ENCODE data around the gene DZIP1L.
"Not testable (repeated sequence)": the region's sequence is repeated elsewhere in the genome, so short reads cannot be mapped to it uniquely, and the experiment has no call there.

DNA sequence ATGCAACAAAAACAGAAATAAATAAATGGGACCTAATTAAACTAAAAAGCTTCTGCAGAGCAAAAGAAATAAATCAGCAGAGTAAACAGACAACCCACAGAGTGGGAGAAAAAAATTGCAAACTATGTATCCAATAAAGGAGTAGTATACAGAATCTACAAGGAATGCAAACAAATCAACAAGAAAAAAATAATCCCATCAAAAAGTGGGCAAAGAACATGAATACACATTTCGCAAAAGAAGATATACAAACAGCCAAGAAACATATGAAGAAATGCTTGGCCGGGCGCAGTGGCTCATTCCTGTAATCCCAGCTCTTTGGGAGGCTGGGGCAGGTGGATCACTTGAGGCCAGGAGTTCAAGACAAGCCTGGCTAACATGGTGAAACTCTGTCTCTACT lies 26.8 kb upstream of the DZIP1L start:
- TF ChIP-seq, protein P1, sequence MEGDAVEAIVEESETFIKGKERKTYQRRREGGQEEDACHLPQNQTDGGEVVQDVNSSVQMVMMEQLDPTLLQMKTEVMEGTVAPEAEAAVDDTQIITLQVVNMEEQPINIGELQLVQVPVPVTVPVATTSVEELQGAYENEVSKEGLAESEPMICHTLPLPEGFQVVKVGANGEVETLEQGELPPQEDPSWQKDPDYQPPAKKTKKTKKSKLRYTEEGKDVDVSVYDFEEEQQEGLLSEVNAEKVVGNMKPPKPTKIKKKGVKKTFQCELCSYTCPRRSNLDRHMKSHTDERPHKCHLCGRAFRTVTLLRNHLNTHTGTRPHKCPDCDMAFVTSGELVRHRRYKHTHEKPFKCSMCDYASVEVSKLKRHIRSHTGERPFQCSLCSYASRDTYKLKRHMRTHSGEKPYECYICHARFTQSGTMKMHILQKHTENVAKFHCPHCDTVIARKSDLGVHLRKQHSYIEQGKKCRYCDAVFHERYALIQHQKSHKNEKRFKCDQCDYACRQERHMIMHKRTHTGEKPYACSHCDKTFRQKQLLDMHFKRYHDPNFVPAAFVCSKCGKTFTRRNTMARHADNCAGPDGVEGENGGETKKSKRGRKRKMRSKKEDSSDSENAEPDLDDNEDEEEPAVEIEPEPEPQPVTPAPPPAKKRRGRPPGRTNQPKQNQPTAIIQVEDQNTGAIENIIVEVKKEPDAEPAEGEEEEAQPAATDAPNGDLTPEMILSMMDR (IDR thresholded peaks at IDR 0.05) = not testable (repeated sequence)
- TF ChIP-seq POLR2A (IDR thresholded peaks at IDR 0.05) = not testable (repeated sequence)
